NCI-H2196 treated with DMSO at 0.1 percent for 48 hours (cell line): ENCODE results near the gene ADGRF5.

Experiments
- DNase-seq: peaks from one replicate; lab custom pipeline; 2025; ENCODE audit not compliant: unreplicated experiment; lab: John Stamatoyannopoulos, UW

ADGRF5 gene, protein sequence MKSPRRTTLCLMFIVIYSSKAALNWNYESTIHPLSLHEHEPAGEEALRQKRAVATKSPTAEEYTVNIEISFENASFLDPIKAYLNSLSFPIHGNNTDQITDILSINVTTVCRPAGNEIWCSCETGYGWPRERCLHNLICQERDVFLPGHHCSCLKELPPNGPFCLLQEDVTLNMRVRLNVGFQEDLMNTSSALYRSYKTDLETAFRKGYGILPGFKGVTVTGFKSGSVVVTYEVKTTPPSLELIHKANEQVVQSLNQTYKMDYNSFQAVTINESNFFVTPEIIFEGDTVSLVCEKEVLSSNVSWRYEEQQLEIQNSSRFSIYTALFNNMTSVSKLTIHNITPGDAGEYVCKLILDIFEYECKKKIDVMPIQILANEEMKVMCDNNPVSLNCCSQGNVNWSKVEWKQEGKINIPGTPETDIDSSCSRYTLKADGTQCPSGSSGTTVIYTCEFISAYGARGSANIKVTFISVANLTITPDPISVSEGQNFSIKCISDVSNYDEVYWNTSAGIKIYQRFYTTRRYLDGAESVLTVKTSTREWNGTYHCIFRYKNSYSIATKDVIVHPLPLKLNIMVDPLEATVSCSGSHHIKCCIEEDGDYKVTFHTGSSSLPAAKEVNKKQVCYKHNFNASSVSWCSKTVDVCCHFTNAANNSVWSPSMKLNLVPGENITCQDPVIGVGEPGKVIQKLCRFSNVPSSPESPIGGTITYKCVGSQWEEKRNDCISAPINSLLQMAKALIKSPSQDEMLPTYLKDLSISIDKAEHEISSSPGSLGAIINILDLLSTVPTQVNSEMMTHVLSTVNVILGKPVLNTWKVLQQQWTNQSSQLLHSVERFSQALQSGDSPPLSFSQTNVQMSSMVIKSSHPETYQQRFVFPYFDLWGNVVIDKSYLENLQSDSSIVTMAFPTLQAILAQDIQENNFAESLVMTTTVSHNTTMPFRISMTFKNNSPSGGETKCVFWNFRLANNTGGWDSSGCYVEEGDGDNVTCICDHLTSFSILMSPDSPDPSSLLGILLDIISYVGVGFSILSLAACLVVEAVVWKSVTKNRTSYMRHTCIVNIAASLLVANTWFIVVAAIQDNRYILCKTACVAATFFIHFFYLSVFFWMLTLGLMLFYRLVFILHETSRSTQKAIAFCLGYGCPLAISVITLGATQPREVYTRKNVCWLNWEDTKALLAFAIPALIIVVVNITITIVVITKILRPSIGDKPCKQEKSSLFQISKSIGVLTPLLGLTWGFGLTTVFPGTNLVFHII (N-terminal part only)

DNA sequence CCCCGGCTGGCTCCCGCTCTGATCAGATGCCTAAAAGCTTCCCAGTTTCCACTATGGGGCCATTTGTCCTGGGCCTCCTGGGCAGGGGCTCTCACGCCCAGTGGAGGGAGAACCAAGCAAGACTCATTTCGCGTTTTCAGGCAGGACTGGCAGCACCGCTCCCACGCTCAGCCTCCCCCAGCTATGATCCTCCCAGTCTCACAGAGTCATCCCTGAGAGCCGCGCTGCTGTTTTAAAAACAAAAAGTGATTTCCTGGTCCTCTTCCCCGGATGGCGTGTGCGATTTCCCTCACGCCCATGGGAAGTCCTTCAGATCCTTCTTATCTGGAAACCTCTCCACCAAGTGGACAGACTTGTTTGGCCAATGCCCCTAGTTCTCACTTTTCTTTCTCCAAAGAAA, at the start of gene ADGRF5:
Gene ADGRF5, minus strand, starts transcription at position 208 of the 400 bp plus-strand sequence. CDS start 15,176 bp downstream, outside the sequence.
- no peak for DNase-seq

DNA sequence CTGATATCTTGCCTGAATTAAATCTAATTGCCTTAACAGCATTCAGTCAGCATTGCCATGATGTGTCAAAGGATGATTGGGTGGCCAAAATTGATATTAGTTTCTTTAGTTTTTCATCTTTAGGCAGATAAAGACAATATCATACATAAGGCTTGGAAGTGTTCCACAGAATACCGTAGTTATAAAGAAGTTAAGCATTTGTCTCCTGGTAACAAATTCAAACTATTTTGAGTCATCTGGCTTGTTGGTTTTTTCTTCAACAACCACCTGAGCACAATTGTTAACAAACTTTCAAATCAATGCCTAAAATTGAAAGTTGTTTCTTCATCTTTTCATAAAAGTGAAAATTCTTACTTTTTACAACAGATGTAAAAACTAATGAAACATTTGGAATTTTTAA, 47.5 kb upstream of the ADGRF5 start:
- DNase-seq: no peak

DNA sequence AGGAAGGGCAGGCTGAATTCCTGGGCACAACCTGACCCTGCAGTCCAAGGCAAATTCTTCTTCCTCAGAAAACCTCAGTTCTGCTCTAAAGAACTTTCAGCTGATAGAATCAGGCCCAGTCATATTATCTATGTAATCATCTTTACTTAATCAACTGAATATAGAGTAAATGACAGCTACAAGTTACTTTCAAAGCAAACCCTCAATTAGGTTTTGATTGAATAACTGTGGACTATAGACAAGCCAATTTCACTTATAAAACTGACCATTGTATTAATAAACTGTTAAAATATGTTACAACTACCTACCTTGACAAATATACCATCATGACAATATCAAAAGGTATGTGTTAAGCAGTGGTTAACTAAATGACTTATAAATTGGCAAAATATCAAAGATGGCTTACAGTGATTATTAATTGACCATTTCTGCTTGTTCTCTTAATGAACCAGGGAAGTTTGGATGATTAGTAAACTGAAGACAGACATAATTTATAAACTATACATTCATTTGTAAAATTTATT, 46.1 kb upstream of the ADGRF5 start:
- no peak for DNase-seq

DNA sequence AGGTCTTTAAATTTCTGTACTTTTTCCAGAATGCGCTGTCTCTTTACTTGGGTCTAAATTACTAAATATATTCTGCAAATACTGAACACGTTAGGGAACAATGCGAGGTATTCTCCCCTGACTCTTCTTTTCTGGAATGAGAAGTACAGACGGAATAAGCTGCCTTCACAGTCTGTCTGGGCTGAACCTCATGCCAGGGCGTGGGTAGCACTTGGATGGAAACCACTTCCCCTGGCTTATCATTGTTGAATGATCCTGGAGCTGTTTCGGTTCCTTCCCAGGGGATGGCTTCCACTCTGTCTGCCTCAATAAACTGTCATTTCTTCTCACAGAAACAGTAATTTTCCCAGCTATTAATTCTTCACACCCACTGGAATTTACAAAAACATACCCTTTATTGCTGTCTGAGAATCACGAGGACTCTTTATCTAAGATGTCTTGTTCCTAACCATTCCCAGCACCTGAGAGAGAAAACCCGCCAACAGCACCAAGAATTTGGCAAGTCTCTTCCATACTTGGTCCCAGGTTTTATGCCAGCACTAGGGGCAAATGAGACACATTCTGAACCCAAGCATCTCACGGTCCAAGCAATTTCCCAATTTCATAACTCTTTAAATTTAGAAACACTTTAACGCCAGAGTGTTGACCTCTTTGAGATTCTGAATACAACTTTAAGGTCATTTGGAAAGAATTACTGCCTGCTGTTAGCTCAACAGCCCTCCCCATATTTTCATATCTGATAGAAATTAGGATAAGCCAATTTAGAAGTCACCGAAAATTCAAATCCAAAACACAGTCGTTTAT, 43.2 kb upstream of the ADGRF5 start:
- no peak for DNase-seq

DNA sequence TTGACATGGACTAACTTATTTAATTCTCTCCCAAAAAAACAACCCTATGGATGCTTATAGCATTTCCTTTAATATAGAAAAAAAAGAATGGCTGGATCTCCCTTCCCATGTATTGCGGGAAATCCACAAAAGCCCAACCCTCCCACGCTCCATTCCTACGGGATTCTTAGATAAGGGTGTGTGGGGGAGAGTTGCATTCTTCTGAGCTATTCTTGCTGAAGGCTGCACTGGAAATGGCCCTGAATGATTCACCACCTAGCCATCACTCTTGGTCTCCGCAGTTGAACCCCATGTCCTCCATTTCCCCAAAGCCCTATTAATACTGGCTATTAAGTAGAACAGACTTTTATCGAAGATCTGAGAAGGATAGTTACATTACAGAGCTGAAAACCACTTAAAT, 41.9 kb upstream of the ADGRF5 start:
- no peak for DNase-seq

DNA sequence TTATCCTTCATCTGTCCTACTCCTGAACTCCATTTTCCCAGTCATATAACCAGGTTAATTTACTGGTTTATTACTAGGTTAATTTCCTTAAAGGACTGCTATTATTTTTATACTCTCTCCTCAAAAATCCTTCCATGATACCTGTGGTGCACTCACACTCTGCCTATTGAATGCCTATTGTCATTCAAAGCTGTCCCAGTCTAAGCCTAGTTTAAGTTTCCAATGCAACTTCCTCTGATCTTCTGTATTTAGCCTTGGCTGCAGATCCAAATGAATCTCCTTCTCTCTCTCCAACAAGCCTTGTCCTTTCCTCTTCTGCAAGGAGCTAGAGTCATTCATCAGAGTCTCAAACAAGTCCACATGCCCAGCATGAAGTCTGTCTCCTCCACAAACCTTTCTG, 41.3 kb upstream of the ADGRF5 start:
- DNase-seq: no peak

DNA sequence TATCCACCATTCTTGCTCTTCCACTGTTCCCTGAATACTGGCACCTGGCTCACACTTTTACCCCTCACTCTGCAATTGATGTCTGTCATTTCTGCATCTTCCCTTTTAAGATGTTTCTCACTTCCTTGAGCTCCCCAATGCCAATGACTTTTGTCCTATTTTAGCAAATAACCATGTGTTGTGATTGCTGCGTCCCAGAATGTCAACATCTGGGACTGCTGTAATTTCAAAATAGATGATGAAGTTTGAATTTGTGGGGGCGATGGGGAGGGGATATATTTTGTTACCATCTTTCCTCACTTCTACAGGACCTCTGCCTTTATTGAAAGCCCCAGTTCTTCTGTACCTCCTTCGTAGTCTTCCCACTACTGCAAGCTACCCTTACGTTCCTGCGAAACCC, 40.0 kb upstream of the ADGRF5 start:
- DNase-seq: no peak

DNA sequence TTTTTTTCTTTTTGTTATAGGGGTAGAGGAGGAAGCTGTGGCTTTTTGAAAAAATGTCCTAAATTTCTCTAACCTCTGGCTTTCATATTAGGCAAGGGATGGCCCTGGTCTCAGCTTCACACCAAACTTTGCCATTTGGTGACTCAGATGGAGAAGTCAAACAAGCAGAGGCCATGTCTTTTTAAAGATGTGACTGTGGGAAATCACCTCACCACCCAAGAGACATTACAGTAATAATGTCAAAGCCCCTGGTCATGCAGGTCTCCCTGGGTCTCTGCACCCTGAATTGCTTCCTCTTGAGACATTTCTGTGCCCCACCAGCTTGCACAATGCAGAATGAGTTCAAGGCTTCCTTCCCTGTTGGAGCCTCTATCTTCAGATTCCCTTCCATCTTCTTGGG, 39.5 kb upstream of the ADGRF5 start:
- DNase-seq: no peak

DNA sequence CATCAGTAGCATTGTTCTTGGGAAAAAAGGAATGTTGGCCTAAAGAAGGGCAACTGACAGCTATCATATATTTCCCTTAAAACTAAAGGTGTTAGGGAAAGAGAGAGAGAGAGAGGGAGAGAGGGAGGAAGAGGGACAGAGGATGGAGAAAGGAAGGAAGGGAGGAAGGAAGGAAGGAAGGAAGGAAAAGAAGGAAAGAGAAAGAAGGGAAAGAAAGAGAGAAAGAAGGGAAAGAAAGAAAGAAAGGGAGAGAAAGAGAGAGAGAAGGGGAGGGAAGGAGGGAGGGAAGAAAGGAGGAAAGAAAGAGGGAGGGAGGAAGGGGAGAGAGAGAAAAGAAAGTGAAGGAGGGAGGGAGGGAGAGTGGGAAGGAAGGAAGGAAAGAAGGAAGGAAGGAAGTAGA, 37.7 kb upstream of the ADGRF5 start:
- no peak for DNase-seq

DNA sequence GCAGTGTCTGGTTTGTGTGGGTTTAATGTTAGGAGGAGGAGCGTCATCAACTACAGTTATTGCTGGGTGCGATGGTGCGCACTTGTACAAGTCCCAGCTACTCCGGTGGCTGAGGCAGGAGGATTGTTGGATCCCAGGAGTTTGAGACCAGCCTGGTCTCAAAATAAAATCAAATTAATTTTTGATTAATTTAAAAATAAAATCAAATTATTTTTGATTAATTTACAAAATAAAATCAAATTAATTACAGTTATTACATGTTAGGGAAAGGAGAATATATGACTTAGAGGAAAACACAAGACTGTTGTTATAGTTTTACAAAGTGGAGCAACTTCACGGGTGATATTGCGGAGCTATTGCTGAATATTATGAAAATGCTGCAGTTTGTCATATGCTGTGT, 34.7 kb upstream of the ADGRF5 start:
- no peak for DNase-seq

DNA sequence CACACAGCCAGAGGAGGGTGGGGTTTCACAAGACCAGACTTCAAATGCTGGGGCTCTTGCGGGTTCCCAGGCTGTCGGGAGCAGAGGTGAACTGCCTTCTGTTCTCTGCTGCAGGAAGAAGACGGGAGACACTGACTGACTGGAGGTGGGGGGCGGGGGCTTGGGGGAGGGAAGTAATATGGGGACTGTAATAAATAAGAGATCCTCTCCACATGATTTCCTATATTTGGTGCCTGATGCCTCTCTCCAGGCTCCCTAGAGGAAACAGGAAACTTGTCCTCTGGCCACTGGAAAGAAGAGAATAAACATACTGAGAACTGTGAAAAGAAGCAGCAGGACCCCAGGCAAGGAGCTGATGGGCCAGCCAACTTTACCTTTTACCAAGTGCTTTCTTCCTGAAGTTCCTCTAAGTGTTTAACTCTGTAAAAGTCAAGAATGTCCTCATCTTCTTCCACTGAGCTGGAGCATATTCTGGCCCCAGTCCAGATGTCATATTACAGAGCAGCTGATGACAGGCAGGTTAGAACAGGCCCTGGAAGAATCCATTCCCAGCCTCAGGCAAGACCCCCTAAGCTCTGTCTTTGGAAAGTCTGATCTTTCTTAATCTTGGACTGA, 33.2 kb upstream of the ADGRF5 start:
- DNase-seq: no peak

DNA sequence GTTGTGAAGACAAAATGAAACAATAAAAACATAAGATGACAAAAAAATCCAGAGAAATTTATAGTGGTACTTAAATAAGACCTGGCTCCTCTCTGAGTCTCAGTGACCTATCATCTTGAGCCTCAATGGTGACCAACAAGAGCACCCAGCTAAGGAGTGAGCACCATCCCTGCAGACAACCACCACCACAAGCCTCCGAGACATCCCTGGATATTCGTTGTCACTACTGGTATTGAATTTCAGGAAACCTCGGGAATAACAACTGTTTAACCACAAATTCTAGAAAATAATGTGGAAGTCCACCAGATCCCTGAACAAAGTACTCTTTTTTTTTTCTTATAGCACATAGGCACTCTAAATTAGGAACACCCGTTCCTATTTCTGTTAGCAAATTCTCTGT, 32.2 kb upstream of the ADGRF5 start:
- no peak for DNase-seq

DNA sequence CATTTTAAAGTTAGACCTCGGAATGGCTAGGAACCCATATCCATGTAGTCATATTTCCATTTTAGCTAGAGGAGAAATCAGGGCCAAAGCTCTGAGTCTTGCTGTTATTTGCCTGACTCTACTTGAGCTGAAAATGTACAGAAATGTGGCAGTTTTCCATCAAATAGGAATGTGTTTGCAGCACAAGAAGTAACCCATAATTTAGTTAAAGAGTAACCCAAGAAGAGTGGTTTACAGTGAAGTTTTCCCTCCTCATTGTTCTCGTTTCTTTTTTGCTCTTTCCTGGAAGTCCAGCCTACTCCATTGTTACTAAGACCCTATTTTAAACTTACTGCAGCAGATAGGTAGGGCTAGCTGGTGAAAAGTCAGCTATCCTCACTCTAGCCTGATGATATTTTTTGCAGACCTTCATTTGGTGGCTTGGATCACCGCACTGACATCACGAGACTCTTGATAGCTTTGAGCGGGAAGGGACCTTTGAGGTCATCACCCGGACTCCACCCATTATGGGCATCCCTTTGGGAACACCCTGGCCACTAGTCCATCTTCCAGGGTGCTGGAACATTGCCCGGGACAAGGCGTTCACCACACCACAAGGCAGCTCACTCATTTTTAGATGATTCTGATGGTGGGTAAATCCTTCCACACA, 28.0 kb upstream of the ADGRF5 start:
- DNase-seq: no peak

DNA sequence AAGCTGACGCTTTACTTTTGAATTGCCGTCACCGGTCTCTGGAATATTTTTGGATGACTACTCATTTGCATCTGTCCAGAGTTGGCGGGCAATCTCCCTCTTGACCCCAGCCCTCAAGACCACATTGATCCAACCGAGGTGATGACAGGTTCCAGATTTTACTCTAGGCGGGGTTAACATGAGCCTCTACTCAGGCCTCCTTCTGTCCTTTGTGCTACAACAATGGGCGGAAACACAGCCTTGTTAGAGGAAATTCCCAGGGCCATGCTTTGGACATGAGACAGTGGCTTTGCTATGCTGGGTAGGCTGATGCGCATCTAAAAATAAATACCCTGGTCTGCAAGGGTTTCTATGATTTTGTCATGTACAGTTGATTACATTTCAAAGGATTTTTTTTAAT, 27.0 kb upstream of the ADGRF5 start:
- DNase-seq: no peak

DNA sequence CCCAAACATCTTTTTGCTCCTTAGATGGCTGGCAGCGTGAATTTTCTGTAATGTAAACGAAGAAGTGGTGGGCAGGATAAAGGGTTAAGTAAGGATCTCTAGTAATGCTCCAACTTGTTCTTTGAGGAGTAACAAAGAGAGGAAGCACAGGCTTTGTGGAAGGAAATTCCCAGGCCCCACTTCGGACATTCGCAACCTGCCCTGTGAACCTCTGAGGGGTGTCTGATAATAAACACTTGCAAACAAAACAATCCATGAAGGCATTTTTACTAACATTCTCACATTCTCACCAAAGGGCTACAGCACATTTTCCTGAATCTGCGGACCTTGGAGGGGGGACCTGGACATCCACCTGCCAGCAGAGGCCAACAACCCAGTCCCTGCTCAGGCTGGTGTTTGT, 25.8 kb upstream of the ADGRF5 start:
- DNase-seq: no peak

DNA sequence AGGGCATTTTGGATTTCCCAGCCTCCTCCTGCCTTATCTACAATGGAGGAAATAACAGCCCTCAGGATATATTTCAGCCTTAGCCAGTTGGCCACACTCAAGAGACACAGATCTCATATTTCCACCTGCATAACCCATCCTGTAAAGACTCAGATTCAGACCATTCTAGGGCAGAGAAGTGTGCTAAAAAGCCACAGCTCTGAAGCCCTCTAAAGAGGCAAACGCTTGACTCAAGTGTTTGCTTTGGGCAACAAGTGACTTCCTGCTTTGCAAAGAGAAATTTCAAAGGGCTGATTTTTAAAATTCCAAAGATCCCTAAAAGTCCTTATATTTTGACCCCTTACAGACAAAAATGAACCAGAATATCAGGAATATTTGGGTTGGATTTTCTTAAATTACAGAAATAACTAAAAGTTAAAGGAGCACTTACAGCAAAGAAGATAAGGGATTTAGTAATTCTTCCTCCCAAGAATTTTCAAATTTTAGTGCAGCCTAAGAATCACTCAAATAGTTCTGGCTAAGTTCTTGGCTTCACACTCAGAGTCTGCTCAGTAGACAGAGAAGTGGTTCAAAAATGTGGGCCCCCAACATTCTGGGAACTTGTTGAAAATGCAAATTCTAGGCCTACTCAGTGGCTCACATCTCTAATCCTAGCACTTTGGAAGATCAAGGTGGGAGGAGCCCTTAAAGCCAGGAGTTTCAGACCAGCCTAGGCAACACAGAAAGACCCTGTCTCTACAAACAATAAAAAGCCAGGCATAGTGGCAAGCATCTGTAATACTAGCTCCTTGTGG, 18.9 kb upstream of the ADGRF5 start:
- DNase-seq: peak; percentile 65

DNA sequence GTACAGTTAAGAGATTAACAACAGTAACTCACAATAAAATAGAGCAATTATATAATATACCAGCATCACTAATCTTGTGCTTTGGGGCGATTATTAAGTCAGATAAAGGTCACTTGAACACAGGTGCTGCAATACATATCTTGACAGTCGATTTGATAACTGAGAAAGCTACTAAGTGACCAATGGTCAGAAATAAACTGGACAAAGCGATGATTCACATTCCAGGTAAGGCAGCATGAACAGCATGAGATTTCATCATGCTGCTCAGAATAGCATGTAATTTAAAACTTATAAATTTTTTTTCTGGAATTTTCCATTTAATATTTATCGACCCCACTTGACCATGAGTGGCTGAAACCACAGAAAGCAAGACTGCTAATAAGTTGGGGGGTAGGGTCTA, 15.9 kb upstream of the ADGRF5 start:
- no peak for DNase-seq

DNA sequence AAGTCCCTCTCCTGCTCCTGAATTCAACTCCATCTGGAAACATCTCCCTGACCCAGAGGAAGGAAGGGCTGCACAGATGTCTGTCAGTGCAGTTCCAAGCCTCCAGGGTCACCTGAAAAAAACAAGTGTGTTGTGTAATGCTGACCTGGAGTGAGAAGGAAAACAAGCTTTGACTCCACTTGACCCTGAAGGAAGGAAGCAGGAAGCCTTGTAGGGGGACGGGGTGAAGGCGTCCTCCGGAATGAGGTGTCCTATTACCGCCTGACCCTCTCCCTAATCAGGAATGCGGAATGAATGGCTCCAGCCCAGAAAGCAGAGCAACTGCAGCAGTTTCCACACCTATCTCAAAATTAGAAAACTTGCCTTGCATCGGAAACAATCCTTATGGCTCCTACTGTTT, 13.9 kb upstream of the ADGRF5 start:
- no peak for DNase-seq

DNA sequence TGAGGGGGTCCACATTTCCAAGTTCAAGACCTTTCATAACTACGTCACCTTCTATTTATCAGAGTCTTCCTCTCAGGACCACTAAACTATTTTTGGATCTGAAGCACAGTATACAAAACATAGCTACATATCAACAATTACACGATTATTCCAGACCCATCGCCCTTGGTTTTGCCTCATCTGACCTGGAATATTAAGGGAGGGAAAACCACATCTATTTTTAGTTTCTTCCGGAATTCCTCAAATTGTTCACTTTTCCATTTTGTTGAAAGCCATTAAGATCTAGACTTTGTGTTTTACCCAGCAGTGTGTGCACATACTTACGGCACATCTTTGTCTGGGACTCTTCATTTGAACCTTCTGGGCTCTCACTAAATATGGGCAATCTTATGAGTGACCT, 12.0 kb upstream of the ADGRF5 start:
- DNase-seq: no peak
